DND-41 (cell line): ENCODE measurements around the gene H6PD.

Experiments used
- ATAC-seq: fragments of 200-7000 bp; cut with Tn5 transposase; 3 replicates; pipeline ENCODE4 v1.9.1; 2021; ENCODE audit warnings: low read depth; ENCODE audit not compliant: insufficient read depth
- DNase-seq: peaks from one replicate; pipeline ENCODE4 v3.0.0-alpha.2; 2020
- H2AFZ ChIP-seq: 2 replicates; pipeline ENCODE4 v1.6.0; 2012; ENCODE audit warnings: low read depth, low read length
- H3K27ac ChIP-seq: 2 replicates; pipeline ENCODE4 v1.5.1; 2012; ENCODE audit warnings: low read length, inconsistent platforms
- H3K27me3 ChIP-seq: fragments of 200-600 bp; sonication (generic); 2 replicates; pipeline ENCODE4 v1.6.0; 2012; ENCODE audit warnings: low read length, mild to moderate bottlenecking, inconsistent platforms; ENCODE audit not compliant: insufficient read depth, poor library complexity
- H3K36me3 ChIP-seq: 2 replicates; pipeline ENCODE4 v1.5.1; 2012; ENCODE audit warnings: low read length, inconsistent platforms; ENCODE audit not compliant: insufficient read depth
- H3K4me1 ChIP-seq: 2 replicates; pipeline ENCODE4 v1.5.1; 2012; ENCODE audit warnings: mild to moderate bottlenecking, low read length; ENCODE audit not compliant: insufficient read depth
- H3K4me2 ChIP-seq: 2 replicates; pipeline ENCODE4 v1.6.0; 2012; ENCODE audit warnings: mild to moderate bottlenecking, moderate library complexity, low read length, inconsistent platforms; ENCODE audit not compliant: insufficient read depth
- H3K4me3 ChIP-seq, 2 experiments: fragments of 200-600 bp in 1 of 2; shearing (Covaris generic) in 1 of 2; 2 replicates each; pipeline ENCODE4 v1.5.1; 2012 to 2016; ENCODE audit warnings: inconsistent platforms in 2 of 2, low read length in 2 of 2, mild to moderate bottlenecking in 2 of 2, low read depth in 1 of 2, moderate library complexity in 1 of 2
- H3K79me2 ChIP-seq: 2 replicates; pipeline ENCODE4 v1.6.0; 2012; ENCODE audit warnings: low read length, inconsistent platforms; ENCODE audit not compliant: insufficient read depth
- H3K9ac ChIP-seq: 2 replicates; pipeline ENCODE4 v1.6.0; 2012; ENCODE audit warnings: low read depth, mild to moderate bottlenecking, inconsistent platforms, low read length, moderate library complexity
- H3K9me3 ChIP-seq: 2 replicates; pipeline ENCODE4 v1.5.1; 2012; ENCODE audit warnings: low read length, moderate library complexity, mild to moderate bottlenecking, inconsistent platforms; ENCODE audit not compliant: insufficient read depth, severe bottlenecking
- H4K20me1 ChIP-seq: 2 replicates; pipeline ENCODE4 v1.6.0; 2012; ENCODE audit warnings: low read length; ENCODE audit not compliant: insufficient read depth
- CTCF ChIP-seq: IDR thresholded peaks from 2 replicates; pipeline ENCODE4 v1.5.1; 2012; ENCODE audit warnings: borderline replicate concordance, low read length, moderate library complexity, mild to moderate bottlenecking; ENCODE audit not compliant: poor library complexity, severe bottlenecking; ENCODE audit errors: extremely low read depth
- EZH2 ChIP-seq: IDR thresholded peaks from 3 replicates; pipeline ENCODE4 v1.6.1; 2012; ENCODE audit warnings: borderline replicate concordance, low read depth, mild to moderate bottlenecking, moderate library complexity, low read length, inconsistent platforms; ENCODE audit not compliant: severe bottlenecking

H6PD gene

GRCh38 chr1:9244501-9245229, 10.1 kb downstream of the H6PD start:
- DNase-seq (peak; percentile 83), ATAC-seq (peak; percentile 73)
- Histone ChIP-seq H4K20me1 (peaks cover 4% of the 10 kb centered on the region; the same call in 1 of the 2 replicates), H3K27me3 (no peaks in the 10 kb centered on the region), H3K4me1 (peaks cover 99% of the 10 kb centered on the region), H3K36me3 (peaks cover 76% of the 10 kb centered on the region), H3K4me2 (peak overlapping the region; percentile 56), H3K9me3 (no peaks in the 10 kb centered on the region), H3K9ac (peak overlapping the region; percentile 47), H2AFZ (peak overlapping the region; percentile 0; the same call in 1 of the 2 replicates), H3K4me3 (peak overlapping the region in 1 of 2 experiments; percentile 44; a peak in 2 of 4 replicates), H3K27ac (peak overlapping the region; percentile 98), H3K79me2 (peaks cover 92% of the 10 kb centered on the region)
- TF ChIP-seq EZH2, result no peak
- no peak for TF ChIP-seq CTCF

- H3K27ac ChIP-seq, result peak overlapping the region; percentile 98
- peak overlapping the region; percentile 56 for H3K4me2 ChIP-seq
- TF ChIP-seq EZH2 (no peak), CTCF (no peak)
- peaks cover 80% of the 10 kb centered on the region for H3K36me3 ChIP-seq
- no peak for DNase-seq
- H3K9ac ChIP-seq, result peak overlapping the region; percentile 47
- peak overlapping the region in 1 of 2 experiments; percentile 44; a peak in 2 of 4 replicates for H3K4me3 ChIP-seq
- 0 out of 3 replicates have a peak, but pooled peaks have one; percentile 2 for ATAC-seq
- H2AFZ ChIP-seq, result no peak overlapping the region
- H3K79me2 ChIP-seq, result peaks cover 96% of the 10 kb centered on the region
- peaks cover 94% of the 10 kb centered on the region for H3K4me1 ChIP-seq
- H3K9me3 ChIP-seq, result no peaks in the 10 kb centered on the region
- no peaks in the 10 kb centered on the region for H3K27me3 ChIP-seq
- H4K20me1 ChIP-seq, result peaks cover 10% of the 10 kb centered on the region; the same call in 1 of the 2 replicates
These were observed 10.7 kb downstream of the H6PD start for GRCh38 chr1:9245230-9245619.

- Histone ChIP-seq H4K20me1 (peaks cover 14% of the 10 kb centered on the region; the same call in 1 of the 2 replicates), H3K4me1 (peaks cover 89% of the 10 kb centered on the region), H3K9ac (peak overlapping the region; percentile 47), H3K36me3 (peaks cover 80% of the 10 kb centered on the region), H3K27me3 (no peaks in the 10 kb centered on the region), H2AFZ (no peak overlapping the region), H3K27ac (peak overlapping the region; percentile 98), H3K4me3 (peak overlapping the region in 1 of 2 experiments; percentile 44; a peak in 2 of 4 replicates), H3K79me2 (peaks cover 96% of the 10 kb centered on the region), H3K9me3 (no peaks in the 10 kb centered on the region), H3K4me2 (peak overlapping the region; percentile 56)
- DNase-seq (peak; percentile 51), ATAC-seq (peak; percentile 11; the same call in 1 of the 3 replicates)
- TF ChIP-seq CTCF, result no peak
These were observed 11.1 kb downstream of the H6PD start for GRCh38 chr1:9245661-9246060.
